GM18870 (cell line): ENCODE data around the gene DOCK1.
"Not testable (repeated sequence)": the region's sequence is repeated elsewhere in the genome, so short reads cannot be mapped to it uniquely, and the experiment has no call there.

Experiments
- ATAC-seq: cut with Tn5 transposase; IDR thresholded peaks from one replicate; pipeline ENCODE4 v1.9.1; 2021; ENCODE audit warnings: moderate library complexity; ENCODE audit not compliant: unreplicated experiment

The DOCK1 gene

DNA sequence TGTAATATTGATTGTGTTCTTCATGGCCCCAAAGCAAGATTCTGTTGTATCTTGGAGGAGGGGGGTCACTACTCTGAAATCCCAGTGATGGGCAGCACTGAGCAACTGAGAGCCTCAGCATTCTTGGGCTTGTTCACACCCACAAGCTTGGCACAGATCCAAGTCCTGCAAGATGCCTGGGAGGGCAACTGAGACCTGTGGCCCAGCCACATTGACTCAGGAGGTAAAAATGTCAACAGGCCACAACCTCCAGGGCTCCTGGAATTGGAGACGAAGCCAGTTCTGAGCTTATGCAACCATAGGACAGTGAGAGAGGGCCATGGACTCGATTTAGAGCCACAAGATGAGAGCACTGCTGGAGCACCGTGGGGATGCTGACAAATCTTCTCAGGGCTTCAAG, 3.1 kb upstream of the DOCK1 start:
- no peak for ATAC-seq

DNA sequence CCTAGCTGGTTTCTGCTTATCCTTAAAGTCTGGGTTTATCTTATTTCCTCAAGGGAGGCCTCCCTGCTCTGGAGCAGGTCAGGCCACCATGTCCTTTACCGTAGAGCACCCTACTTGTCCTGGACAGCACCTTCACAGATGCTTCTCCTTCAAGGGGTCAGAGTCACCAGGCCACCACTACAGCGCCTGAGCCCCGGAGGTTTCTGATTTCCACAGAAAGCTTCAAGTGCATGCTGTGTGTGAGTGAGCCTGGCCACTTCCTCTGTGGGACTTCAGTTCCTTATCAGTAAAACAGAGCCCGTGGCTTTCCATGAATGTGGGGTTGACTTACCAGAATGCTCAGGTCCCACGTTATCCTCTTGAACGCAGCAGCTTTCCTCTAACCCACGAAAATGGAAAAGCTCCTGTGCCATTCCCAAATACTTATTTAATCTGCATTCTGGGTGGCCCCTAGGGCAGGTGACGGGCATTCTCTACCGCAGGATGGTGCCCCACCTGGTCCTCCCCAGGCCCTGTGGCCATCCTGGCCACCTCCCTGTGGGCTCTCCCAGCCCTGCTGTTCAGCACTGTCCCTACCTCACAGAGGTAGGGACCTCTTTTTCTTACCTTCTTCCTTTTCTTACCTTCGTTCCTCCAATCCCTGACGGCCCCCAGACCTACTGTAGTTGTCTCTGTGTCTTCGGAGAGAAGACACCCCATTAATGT, 1.4 kb upstream of the DOCK1 start:
- no peak for ATAC-seq

- ATAC-seq, result no peak
Measured at GRCh38 chr10:126904516-126904817, 761 bp upstream of the DOCK1 start.

DNA sequence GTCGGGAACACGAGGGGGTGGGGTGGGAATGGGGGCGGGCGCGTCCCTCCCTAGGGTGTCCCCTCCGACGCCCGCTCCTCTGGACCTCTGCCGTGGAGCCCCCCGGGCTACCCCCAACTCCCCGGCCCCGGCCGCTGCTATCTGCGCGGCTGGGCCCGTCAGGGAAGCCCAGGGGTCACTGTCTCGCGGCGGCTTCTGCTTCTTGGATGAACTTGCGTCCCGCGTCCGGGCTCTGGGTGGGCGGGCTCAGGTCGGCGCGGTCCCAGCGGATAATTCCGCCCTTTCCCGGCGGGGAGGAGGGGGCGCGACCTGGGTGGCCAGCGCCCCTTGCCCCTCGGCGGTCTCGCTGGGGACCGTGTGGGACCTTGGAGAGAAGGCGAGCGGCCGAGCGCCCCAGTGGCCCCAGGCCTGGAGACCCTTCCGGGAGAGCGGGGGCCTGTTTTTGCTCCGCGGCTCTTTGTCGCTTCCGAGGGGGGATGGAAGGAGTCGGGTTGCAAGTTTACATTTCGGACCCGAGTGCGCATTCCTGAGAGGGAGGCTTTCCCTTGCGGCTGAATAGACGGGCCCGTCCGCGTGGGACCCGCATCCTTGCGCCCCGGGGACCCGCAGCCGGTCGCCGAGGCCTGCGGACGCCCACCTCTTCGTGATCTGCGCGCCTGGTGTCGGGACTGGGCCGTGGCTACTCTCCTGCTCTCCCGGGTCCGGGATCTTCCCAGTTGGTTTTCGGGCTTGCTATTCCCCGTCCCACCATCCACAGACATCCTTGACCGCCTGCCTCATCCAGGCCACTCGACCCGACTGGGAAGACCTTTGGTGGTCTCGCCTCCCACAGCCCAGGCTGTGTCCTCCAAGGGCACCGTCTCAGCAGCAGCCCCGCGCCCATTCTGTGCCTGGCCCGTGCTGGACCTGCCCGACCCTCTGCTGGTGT, 812 bp downstream of the DOCK1 start:
- ATAC-seq, result no peak

DNA sequence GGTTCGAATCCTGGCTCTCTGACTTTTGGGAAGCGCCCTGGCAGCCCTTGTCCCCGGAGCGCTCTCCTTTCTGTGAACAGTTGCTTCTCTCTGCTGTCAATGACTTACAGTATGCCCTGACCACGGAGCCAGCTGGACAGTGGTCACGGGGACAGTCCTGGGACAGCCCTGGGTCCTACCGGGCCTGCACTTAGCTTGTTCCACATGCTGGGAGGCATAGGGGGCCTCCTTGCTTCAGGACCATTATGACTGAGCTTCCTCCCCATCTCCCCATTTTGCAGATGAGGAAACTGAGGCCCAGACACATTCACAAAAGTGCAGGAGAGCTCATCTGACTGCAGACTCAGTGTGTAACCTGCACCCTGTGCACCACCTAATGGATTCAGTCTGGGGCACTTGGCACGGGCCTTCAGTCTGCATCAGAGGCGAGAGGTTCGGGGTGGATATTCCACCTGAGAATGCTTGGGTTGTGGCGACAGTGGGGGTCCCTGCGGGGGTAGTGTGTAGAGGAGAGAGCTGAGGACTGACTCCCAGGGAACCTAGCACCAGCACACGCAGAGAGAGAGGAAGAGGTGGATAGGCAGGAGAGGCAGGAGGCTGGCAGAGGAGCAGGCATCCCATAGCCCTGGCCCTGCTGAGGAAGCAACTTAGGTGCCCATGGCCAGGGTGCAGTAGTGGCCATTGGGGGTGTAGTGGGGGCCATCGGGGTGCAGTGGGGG, 1.6 kb downstream of the DOCK1 start:
- ATAC-seq, result no peak

GRCh38 chr10:126907423-126907970, 2.3 kb downstream of the DOCK1 start:
- ATAC-seq, result no peak

GRCh38 chr10:126908225-126908624, 3.0 kb downstream of the DOCK1 start:
- ATAC-seq, result no peak

- no peak for ATAC-seq
Measured at GRCh38 chr10:126908729-126909128, 3.5 kb downstream of the DOCK1 start.

DNA sequence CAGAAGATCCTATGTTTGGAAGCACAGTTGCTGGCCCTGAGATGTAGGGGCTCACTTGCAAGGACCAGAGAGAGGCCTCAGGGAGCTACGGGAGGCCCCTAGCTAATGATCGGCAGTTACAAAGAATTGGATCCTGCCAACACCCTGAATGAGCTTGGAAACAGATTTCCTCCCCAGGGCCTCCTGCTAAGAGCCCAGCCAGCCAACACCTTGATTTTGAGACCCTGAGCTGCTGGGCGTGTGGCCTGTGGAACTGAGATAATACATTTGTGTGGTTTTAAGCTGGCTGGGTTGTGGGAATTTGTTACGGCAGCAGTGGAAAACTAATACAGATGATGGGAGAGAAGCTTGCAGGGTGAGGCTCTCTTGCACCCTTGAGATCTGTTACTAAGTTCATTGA, 3.9 kb downstream of the DOCK1 start:
- no peak for ATAC-seq

GRCh38 chr10:126910196-126910595, 5.0 kb downstream of the DOCK1 start:
- no peak for ATAC-seq

GRCh38 chr10:126910798-126911197, 5.6 kb downstream of the DOCK1 start:
- ATAC-seq, result no peak

DNA sequence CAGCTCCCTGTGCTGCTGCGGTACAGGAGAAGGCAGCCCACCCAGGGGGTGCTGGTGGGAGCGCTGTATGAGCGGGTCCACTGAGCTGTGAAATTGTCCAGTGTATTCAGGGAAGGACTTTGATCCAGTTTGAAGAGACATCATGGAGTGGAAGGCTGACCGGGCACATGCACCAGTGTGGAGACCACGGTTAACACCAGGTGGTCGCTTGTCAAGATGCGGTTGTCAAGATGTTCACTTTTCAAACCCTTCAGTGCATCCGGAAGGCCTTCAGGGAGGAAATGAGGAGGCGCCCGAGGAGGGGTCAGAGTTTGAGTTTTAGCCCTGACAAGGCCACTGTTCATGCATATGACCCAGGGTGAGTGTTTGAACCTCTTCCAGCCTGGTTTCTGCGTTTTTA, 6.1 kb downstream of the DOCK1 start:
- ATAC-seq, result no peak

- ATAC-seq, result no peak
Measured at GRCh38 chr10:126913316-126913715, 8.1 kb downstream of the DOCK1 start.

DNA sequence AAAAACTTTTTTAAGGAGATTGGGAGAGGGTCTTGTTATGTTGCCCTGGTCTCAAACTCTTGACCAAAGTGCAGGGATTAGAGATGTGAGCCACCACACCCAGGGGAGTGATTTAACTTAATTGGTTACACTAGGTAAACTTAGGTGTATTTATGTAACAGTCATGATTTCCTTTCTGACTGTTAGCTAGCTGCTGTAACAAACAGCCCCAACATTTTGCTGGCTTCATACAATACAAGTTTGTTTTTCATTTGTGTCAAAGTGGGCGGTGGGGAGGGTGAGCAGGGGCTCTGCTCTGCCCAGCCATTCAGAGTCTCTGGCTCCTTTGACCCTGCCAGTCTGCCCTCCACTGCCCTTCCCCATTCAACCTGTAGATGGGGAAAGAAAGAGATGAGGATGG, 9.3 kb downstream of the DOCK1 start:
- no peak for ATAC-seq

- ATAC-seq, result not testable (repeated sequence)
Measured at GRCh38 chr10:126916952-126917351, 11.7 kb downstream of the DOCK1 start.

DNA sequence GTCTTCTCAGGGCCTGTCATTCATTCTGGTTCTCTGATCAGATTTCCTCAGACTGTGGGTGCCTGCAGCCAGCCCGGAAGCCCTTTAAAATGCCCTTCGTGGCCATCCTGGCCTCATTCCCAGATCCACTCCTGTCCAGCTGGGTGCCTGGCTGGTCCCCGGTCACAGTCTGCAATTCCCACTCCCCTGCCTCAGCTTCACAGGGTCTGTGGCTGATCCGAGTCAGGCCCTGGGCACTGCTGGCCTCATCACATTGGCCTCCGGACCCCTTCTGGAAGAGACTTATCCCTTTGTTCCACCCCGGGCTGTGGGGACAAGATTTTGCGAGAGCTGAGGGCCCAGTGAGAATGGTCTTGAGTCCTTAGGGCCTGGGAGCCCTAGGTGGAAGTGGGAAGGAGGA, 12.1 kb downstream of the DOCK1 start:
- ATAC-seq, result no peak

DNA sequence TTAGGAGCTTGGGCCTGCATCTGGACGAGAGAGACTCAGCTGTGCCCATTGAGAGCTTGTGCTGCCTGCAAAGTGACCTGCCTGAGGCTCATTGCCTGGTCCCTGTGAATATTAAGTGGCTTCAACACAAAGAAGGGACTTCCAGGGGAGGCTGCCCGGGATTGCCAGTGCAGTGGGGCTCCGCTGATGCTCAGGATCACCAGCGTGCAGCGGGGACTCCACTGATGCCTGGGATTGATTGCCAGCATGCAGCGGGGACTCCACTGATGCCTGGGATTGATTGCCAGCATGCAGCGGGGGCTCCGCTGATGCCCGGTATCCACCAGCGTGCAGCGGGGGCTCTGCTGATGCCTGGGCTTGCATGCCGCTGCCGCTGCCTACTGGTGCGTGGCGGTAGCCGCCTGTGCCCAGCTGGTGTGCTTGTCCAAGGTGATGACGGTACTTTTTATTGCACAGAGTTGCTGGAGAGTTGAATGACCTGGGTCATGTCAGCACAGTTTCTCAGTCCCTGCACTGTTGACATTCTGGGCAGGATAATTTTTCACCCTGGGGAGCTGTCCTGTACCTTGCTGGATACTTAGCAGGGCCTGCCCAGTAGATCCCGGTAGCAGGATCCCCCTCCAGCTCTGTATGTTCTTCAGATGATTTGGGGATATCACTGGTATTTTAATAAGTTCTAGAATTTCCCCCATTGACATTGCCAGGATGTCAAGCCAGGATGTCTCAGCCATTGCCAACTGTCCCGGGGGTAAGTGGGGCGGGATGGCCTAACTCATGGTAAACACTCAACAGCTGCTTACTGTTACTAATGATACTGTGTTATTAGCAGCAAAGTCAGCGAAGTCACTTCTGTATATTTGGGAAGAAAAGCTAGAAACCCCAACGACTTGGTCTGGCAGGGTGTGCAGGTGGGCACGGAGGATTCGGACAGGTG, 13.0 kb downstream of the DOCK1 start:
- ATAC-seq, result no peak

GRCh38 chr10:126919426-126919825, 14.2 kb downstream of the DOCK1 start:
- no peak for ATAC-seq

DNA sequence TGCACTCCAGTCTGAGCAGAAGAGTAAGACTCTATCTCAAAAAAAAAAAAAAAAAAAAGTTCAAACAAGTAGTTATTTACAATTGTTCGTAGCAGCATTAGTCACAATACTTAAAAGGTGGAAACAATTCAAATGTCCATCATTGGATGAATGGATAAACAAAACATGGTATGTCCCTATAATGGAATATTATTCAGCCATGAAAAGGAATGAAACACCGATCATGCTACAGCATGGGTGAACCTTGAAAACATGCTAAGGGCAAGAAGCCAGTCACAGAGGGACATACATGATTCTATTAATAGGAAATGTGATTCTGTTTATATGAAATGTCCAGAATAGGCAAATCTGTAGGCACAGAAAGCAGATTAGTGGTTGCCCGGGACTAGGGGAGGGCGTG, 15.9 kb downstream of the DOCK1 start:
- no peak for ATAC-seq

DNA sequence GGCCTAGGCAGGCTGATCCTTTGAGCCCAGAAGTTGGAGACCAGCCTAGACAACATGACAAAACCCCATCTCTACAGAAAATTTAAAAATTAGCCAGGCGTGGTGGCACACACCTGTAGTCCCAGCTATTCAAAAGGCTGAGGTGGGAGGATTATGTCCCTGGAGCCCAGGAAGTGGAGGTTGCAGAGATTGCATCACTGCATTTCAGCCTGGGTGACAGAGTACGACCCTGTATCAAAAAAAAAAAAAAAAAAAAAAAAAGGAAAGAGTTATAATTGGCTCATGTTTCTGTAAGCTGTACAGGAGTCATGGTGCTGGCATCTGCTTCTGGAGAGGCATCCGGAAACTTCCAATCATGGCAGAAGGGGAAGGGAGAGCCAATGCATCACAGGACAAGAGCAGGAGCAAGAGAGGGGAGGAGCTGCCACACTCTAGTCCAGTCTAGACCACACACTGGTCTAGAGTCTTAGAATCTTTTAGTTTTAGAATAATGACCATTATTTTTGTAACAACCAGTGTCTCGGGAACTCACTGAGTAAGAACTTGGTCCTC, 16.8 kb downstream of the DOCK1 start:
- ATAC-seq, result no peak
